ENCODE measurements around the gene SMYD5.
A peak's percentile ranks its signal among the peaks of the same experiment; 100 is the strongest.

Gene SMYD5

DNA sequence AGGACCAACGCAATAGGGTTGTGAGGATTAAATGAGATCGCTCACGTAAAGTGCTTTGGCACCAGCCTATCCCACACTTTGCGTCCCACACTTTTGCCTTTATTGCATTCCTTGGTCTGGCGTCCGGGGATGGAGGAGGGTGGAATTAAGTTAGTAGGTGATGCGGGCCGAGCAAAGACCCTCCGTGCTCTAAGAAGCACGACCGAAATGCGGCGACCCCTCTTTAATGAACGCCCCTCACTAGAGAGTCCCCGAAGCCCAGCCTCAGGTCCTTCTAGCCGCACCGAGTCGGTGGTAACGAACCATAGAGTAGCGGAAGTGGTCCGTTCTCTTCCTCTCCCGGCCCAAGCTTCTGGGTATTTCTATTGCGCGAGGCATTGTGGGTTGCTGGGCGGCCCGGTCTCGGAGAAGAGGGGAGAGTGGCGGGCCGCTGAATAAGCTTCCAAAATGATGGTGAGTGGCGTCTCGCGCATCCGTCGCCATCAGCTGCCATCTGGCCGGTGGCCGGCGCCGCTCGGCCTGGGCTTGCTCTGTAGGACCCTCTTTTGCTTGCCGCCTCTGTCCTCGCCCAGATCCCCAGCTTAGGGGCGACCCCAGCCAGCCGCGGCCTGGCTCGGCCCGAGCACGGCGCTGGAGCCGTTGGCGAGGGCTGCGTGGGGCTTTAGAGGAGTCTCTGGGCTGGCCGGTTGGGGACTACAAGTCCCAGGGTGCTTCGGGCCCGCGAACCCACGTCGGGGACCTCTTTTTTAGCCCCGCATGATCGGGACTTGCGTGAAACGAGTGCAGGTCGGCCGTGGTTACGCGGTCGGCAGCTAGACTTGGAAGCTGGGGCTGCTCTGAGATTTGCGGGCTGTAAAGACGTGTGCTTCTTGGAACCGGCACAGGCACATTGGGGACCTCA is 20.1 kb downstream of the SMYD5 start, which contains the start of gene CCT7:
CCT7 (plus strand) TSS at position 377 of the 901 bp plus-strand sequence; CDS start at position 448, 71 bp downstream.
- no peak for TF ChIP-seq CTCF (IDR thresholded peaks at IDR 0.05; ENCODE audit: low read depth, low read length)
- peak within 1 kb of the TSS; percentile 93 for H3K4me3 ChIP-seq (ENCODE audit: low read depth, low read length)

GRCh38 chr2:73235315-73236028 is 21.4 kb downstream of the SMYD5 start:
- no peak for TF ChIP-seq CTCF (IDR thresholded peaks at IDR 0.05; ENCODE audit: low read depth, low read length)
- peak overlapping the region; percentile 93 for H3K4me3 ChIP-seq (ENCODE audit: low read depth, low read length)

DNA sequence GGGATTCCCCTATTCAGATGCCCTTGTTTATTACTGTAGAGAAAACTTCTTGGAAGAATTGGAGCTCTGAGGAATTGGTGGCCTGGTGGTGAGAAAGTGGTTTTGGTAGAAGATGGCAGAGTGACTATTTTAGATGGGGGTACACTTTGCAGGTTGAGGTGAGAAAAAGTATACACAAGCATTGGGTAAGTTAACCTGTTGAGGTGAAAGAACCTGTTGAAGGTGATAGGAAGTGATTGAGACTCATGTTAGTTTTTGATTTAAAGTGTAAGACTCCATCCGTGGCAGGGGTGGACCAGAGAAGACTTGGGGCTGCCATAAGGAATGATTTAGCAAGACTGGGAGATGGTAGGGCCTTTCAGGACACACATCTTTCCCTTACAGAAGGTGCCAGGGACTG is 23.1 kb downstream of the SMYD5 start:
- no peak for TF ChIP-seq CTCF (IDR thresholded peaks at IDR 0.05; ENCODE audit: low read depth, low read length)
- no peak overlapping the region for H3K4me3 ChIP-seq (ENCODE audit: low read depth, low read length)

DNA sequence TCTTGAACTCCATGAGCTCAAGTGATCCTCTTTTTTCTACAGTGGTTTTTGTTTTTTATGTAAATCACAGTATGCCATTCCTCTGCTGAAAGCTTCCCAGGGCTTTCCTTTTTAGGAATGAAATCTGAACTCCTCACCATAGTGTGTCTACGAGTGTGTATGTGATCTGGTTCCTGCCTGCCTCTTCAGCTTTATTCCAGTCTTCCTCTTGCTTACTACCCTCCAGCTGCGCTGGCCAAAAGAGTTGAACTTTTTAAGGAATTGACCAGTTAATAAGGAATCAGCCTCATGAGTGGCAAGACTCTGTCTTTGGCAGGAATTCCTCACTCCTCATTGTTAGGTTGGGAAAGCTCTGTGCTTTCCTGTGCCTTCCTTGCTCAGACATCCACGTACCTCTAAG is 24.1 kb downstream of the SMYD5 start:
- TF ChIP-seq CTCF (IDR thresholded peaks at IDR 0.05; ENCODE audit: low read depth, low read length): no peak
- no peak overlapping the region for H3K4me3 ChIP-seq (ENCODE audit: low read depth, low read length)

DNA sequence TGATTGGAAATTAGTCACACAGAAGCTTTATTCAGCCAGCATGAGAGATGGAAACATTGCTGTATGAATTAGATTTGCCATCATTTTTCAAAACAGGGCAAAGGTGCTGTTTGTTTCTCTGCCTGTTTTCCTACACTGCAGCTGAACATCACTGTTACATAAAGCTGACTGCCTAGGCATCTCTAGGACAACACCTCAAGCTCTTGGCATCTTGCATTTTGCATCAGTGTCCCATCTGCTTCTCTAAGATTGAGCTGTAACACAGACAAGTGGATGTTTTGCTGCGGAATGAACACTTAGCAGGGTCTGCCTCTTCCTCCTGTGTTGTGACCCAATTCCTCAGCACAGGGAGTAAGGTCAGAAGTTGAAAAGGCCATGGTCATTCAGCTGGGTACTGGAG is 24.9 kb downstream of the SMYD5 start:
- no peak for TF ChIP-seq CTCF (IDR thresholded peaks at IDR 0.05; ENCODE audit: low read depth, low read length)
- no peak overlapping the region for H3K4me3 ChIP-seq (ENCODE audit: low read depth, low read length)

DNA sequence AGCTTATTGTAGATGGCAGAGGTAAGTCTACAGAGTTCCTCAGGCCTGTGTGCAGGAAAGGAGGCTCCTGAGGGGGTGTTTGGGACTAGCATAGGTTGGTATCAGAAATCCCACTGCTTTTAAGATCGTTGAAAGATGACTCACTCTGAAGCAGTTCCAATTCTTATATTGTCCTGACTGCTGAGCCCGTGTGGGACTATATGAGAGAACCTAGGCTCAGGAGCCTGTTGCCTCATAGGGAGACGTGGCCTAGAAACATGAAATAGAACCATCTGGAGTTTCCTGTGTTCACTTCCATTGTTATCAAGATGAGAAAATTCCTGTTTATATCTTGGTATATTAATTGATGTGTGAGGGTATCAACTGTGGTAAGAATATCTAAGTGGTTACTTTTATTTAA is 25.7 kb downstream of the SMYD5 start:
- no peak overlapping the region for H3K4me3 ChIP-seq (ENCODE audit: low read depth, low read length)
- no peak for TF ChIP-seq CTCF (IDR thresholded peaks at IDR 0.05; ENCODE audit: low read depth, low read length)

Measured in WI38 (cell line).